ENCODE data around the gene ITPKA.
A peak's percentile ranks its signal among the peaks of the same experiment; 100 is the strongest.
"Not testable (repeated sequence)": the region's sequence is repeated elsewhere in the genome, so short reads cannot be mapped to it uniquely, and the experiment has no call there.

Gene ITPKA

GRCh38 chr15:41493205-41493901, at the start of gene ITPKA:
TSS of gene ITPKA (plus strand) at chr15:41493874. CDS start at chr15:41493928, 54 bp downstream.
- DNase-seq = peak; percentile 87

- no peak for DNase-seq
These were observed 48.3 kb upstream of the ITPKA start for GRCh38 chr15:41445399-41445798.

- DNase-seq = no peak
These were observed 31.4 kb upstream of the ITPKA start for GRCh38 chr15:41462084-41462795.

GRCh38 chr15:41464889-41465580, 28.6 kb upstream of the ITPKA start:
- DNase-seq = no peak

- DNase-seq = peak; percentile 72
These were observed 27.8 kb upstream of the ITPKA start for GRCh38 chr15:41465822-41466421.

GRCh38 chr15:41466711-41467110, 27.0 kb upstream of the ITPKA start:
- DNase-seq = no peak

- not testable (repeated sequence) for DNase-seq
These were observed 24.0 kb upstream of the ITPKA start for GRCh38 chr15:41469644-41470043.

GRCh38 chr15:41473418-41473817, 20.3 kb upstream of the ITPKA start:
- no peak for DNase-seq

- DNase-seq = no peak
These were observed 19.2 kb upstream of the ITPKA start for GRCh38 chr15:41474436-41474835.

- no peak for DNase-seq
These were observed 18.7 kb upstream of the ITPKA start for GRCh38 chr15:41474941-41475340.

- DNase-seq = no peak
These were observed 17.1 kb upstream of the ITPKA start for GRCh38 chr15:41476416-41477048.

GRCh38 chr15:41480396-41481140, 13.1 kb upstream of the ITPKA start:
- DNase-seq = no peak

- DNase-seq = no peak
These were observed 11.4 kb upstream of the ITPKA start for GRCh38 chr15:41482110-41482877.

- DNase-seq = no peak
These were observed 10.6 kb upstream of the ITPKA start for GRCh38 chr15:41483115-41483514.

GRCh38 chr15:41483519-41483918, 10.2 kb upstream of the ITPKA start:
- no peak for DNase-seq

- no peak for DNase-seq
These were observed 8.6 kb upstream of the ITPKA start for GRCh38 chr15:41484937-41485625.

GRCh38 chr15:41486286-41486685, 7.4 kb upstream of the ITPKA start:
- DNase-seq = no peak

GRCh38 chr15:41487381-41487780, 6.3 kb upstream of the ITPKA start:
- DNase-seq = no peak

GRCh38 chr15:41487802-41488201, 5.9 kb upstream of the ITPKA start:
- DNase-seq = no peak

GRCh38 chr15:41489641-41490040, 4.0 kb upstream of the ITPKA start:
- DNase-seq = no peak

GRCh38 chr15:41490355-41490754, 3.3 kb upstream of the ITPKA start:
- DNase-seq = no peak

Measured in eye (tissue), 1 donor.